Fibroblast of skin of back (primary cell): ENCODE measurements around the gene FUT3. TPM values are rescaled to one million over a fixed set of nuclear protein-coding genes. Genes with fewer than 3 reads are reported as not detected.
"Not testable (repeated sequence)": the region's sequence is repeated elsewhere in the genome, so short reads cannot be mapped to it uniquely, and the experiment has no call there.

Source experiments
- DNase-seq: peaks from one replicate; pipeline ENCODE4 v3.0.0-alpha.2; 2013
- polyA plus RNA-seq, 2 experiments: library from polyadenylated mRNA; unstranded; fragments of 120-200 nt; gene quantifications; one replicate each; pipeline ENCODE4 v1.2.1, GENCODE V29; 2013; ENCODE audit not compliant: insufficient read length in 2 of 2

The FUT3 gene
- polyA plus RNA-seq (2013, experiment 1 of 2; ENCODE audit: insufficient read length) = not detected
- not detected for polyA plus RNA-seq (2013, experiment 2 of 2; ENCODE audit: insufficient read length)

GRCh38 chr19:5851302-5851701 is at the start of gene FUT3:
FUT3 (minus strand) TSS chr19:5851449.
- DNase-seq = no peak

GRCh38 chr19:5900976-5901375 is 49.7 kb upstream of the FUT3 start:
- no peak for DNase-seq

GRCh38 chr19:5899728-5900526 is 48.7 kb upstream of the FUT3 start:
- no peak for DNase-seq

- DNase-seq = no peak
These were observed 46.1 kb upstream of the FUT3 start for GRCh38 chr19:5897189-5897969.

- no peak for DNase-seq
These were observed 45.3 kb upstream of the FUT3 start for GRCh38 chr19:5896365-5897076.

- DNase-seq = no peak
These were observed 44.6 kb upstream of the FUT3 start for GRCh38 chr19:5895890-5896289.

- DNase-seq = no peak
These were observed 44.2 kb upstream of the FUT3 start for GRCh38 chr19:5895409-5895808.

- DNase-seq = no peak
These were observed 43.6 kb upstream of the FUT3 start for GRCh38 chr19:5894704-5895349.

GRCh38 chr19:5893907-5894703 is 42.9 kb upstream of the FUT3 start:
- DNase-seq = no peak

GRCh38 chr19:5893296-5893903 is 42.2 kb upstream of the FUT3 start:
- no peak for DNase-seq

GRCh38 chr19:5892772-5893275 is 41.6 kb upstream of the FUT3 start:
- no peak for DNase-seq

- no peak for DNase-seq
These were observed 40.9 kb upstream of the FUT3 start for GRCh38 chr19:5891938-5892771.

GRCh38 chr19:5891572-5891937 is 40.3 kb upstream of the FUT3 start:
- DNase-seq = no peak

- DNase-seq = no peak
These were observed 38.9 kb upstream of the FUT3 start for GRCh38 chr19:5890099-5890498.

- no peak for DNase-seq
These were observed 38.2 kb upstream of the FUT3 start for GRCh38 chr19:5889288-5889971.

- DNase-seq = not testable (repeated sequence)
These were observed 33.0 kb upstream of the FUT3 start for GRCh38 chr19:5884065-5884811.

- not testable (repeated sequence) for DNase-seq
These were observed 32.1 kb upstream of the FUT3 start for GRCh38 chr19:5883157-5883873.

GRCh38 chr19:5882421-5882968 is 31.2 kb upstream of the FUT3 start:
- DNase-seq = no peak
